GM03348 (cell line): ENCODE data around the gene KIF3B.
A peak's percentile ranks its signal among the peaks of the same experiment; 100 is the strongest.
"Not testable (repeated sequence)": the region's sequence is repeated elsewhere in the genome, so short reads cannot be mapped to it uniquely, and the experiment has no call there.

ENCODE experiments used
- DNase-seq: peaks from one replicate; pipeline ENCODE4 v3.0.0; 2012; ENCODE audit warnings: low spot score

KIF3B gene

GRCh38 chr20:32357375-32357868 is 80.0 kb downstream of the KIF3B start:
- DNase-seq = peak; percentile 29

GRCh38 chr20:32357869-32358631 is 80.6 kb downstream of the KIF3B start, which contains the start of gene ASXL1:
Gene ASXL1, plus strand, starts transcription at chr20:32358331. Its CDS starts 445 bp downstream, at chr20:32358776.
- peak; percentile 92 for DNase-seq

GRCh38 chr20:32358632-32358882 is 81.1 kb downstream of the KIF3B start:
- no peak for DNase-seq

- peak; percentile 89 for DNase-seq
These were observed 81.6 kb downstream of the KIF3B start for GRCh38 chr20:32358883-32359632.

GRCh38 chr20:32359633-32360332 is 82.3 kb downstream of the KIF3B start:
- DNase-seq = peak; percentile 32

- no peak for DNase-seq
These were observed 82.8 kb downstream of the KIF3B start for GRCh38 chr20:32360333-32360634.

GRCh38 chr20:32362901-32363364 is 85.5 kb downstream of the KIF3B start:
- DNase-seq = no peak

- DNase-seq = no peak
These were observed 86.0 kb downstream of the KIF3B start for GRCh38 chr20:32363492-32363891.

GRCh38 chr20:32364554-32365208 is 87.2 kb downstream of the KIF3B start:
- no peak for DNase-seq

GRCh38 chr20:32365564-32365963 is 88.1 kb downstream of the KIF3B start:
- no peak for DNase-seq

GRCh38 chr20:32366380-32366779 is 88.9 kb downstream of the KIF3B start:
- DNase-seq = no peak

GRCh38 chr20:32368323-32368722 is 90.9 kb downstream of the KIF3B start:
- no peak for DNase-seq

- no peak for DNase-seq
These were observed 91.5 kb downstream of the KIF3B start for GRCh38 chr20:32368925-32369324.

- DNase-seq = no peak
These were observed 93.4 kb downstream of the KIF3B start for GRCh38 chr20:32370897-32371296.

- no peak for DNase-seq
These were observed 101.0 kb downstream of the KIF3B start for GRCh38 chr20:32378461-32378860.

GRCh38 chr20:32380037-32380436 is 102.6 kb downstream of the KIF3B start:
- DNase-seq = not testable (repeated sequence)

GRCh38 chr20:32380745-32381144 is 103.3 kb downstream of the KIF3B start:
- no peak for DNase-seq

- no peak for DNase-seq
These were observed 104.9 kb downstream of the KIF3B start for GRCh38 chr20:32382102-32382950.

GRCh38 chr20:32383441-32383840 is 106.0 kb downstream of the KIF3B start:
- not testable (repeated sequence) for DNase-seq
